PC-3 (cell line): ENCODE results near the gene EFTUD2.

ENCODE experiments used
- CTCF ChIP-seq: fragments of 300-600 bp; sonication (generic); conservative IDR thresholded peaks from 2 replicates; pipeline ENCODE4 v1.5.1; 2017; ENCODE audit warnings: antibody characterized with exemption, low read depth, mild to moderate bottlenecking, low read length
- EZH2 ChIP-seq: fragments of 300-600 bp; sonication (generic); IDR thresholded peaks from one replicate; pipeline ENCODE4 v1.6.1; 2017; ENCODE audit warnings: antibody characterized with exemption, mild to moderate bottlenecking, low read length; ENCODE audit not compliant: unreplicated experiment
- EZH2phosphoT487 ChIP-seq: fragments of 300-600 bp; sonication (generic); IDR thresholded peaks from 2 replicates; pipeline ENCODE4 v1.6.1; 2018; ENCODE audit warnings: mild to moderate bottlenecking, antibody characterized with exemption, low read length, borderline replicate concordance

DNA sequence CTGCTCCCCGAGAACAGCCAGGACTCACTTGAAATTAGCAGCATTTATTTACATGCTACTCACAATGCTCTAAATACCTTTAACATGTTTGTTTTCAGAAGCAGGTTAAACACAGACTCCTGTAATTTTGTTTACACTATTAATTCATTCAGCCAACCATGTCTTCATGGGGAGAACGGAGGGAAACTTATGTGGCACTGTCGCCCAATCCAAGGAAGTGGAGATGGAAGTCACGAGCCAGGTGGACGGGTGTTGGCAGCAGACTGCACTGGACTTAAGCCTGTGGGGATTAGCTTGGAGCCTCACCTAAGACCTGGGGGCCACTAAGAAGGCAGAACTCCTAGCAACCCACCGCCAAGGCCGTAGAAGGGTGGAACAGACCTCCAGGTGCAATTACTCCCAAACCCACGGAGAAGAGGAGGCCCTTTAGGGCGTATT lies 24.9 kb upstream of the EFTUD2 start:
- no peak for TF ChIP-seq CTCF
- no peak for TF ChIP-seq EZH2phosphoT487
- no peak for TF ChIP-seq EZH2
